Endothelial cell of umbilical vein (primary cell): Measurements from ENCODE around the gene DNAJC7.

Experiments
- EZH2 ChIP-seq: IDR thresholded peaks from 2 replicates; pipeline ENCODE4 v1.6.1; 2012; ENCODE audit warnings: borderline replicate concordance, low read depth, mild to moderate bottlenecking, moderate library complexity, low read length, inconsistent platforms; ENCODE audit not compliant: severe bottlenecking
- TF ChIP-seq, protein P1 (sequence below), 2 donors: IDR thresholded peaks; 1 replicate in 1 of 2; 2 replicates in 1 of 2; pipeline ENCODE4 v1.5.1; 2011; ENCODE audit warnings: low read length in 2 of 2, mild to moderate bottlenecking in 2 of 2, moderate library complexity in 2 of 2, control low read depth in 1 of 2, inconsistent platforms in 1 of 2, low read depth in 1 of 2; ENCODE audit not compliant: insufficient read depth in 1 of 2; ENCODE audit errors: extremely low read depth in 1 of 2

DNA sequence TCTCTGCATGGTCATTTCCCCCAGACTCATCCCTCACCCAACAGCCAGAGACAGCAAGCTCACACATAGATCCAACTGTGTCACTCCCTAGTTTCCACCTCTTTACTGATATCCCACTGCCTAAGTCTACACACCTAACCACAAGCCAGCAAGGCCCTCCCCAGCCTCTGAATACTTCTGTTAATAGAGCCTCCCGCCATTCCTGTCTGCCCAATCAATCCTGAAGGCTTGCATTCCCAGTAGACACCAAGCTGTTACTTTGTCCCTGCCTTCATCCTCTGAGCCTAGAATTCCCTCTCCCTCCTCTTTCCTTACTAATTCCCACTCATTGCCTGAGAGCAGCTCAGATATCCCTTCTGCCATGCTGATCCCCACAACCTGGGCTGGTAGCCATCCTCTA lies 28.5 kb upstream of the DNAJC7 start:
- TF ChIP-seq, protein P1, sequence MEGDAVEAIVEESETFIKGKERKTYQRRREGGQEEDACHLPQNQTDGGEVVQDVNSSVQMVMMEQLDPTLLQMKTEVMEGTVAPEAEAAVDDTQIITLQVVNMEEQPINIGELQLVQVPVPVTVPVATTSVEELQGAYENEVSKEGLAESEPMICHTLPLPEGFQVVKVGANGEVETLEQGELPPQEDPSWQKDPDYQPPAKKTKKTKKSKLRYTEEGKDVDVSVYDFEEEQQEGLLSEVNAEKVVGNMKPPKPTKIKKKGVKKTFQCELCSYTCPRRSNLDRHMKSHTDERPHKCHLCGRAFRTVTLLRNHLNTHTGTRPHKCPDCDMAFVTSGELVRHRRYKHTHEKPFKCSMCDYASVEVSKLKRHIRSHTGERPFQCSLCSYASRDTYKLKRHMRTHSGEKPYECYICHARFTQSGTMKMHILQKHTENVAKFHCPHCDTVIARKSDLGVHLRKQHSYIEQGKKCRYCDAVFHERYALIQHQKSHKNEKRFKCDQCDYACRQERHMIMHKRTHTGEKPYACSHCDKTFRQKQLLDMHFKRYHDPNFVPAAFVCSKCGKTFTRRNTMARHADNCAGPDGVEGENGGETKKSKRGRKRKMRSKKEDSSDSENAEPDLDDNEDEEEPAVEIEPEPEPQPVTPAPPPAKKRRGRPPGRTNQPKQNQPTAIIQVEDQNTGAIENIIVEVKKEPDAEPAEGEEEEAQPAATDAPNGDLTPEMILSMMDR (IDR thresholded peaks at IDR 0.05; ENCODE audit: extremely low read depth in 1 of 2, insufficient read depth in 1 of 2, low read depth in 1 of 2, low read length in 2 of 2) = no peak
- no peak for TF ChIP-seq EZH2
